Spinal cord (tissue), 10 donors: ENCODE results near the gene EPHB2. TPM values are rescaled to one million over a fixed set of nuclear protein-coding genes. Genes with fewer than 3 reads are reported as not detected.

Experiments
- DNase-seq, 6 donors: peaks; one replicate each; pipeline versions ENCODE4 v3.0.0 to v3.0.0-alpha.2; 2013 to 2015; ENCODE audit warnings: low spot score in 6 of 6, low read depth in 4 of 6
- H3K27ac ChIP-seq: one replicate; pipeline ENCODE4 v1.5.1; 2013; ENCODE audit warnings: low read depth, low read length, control low read depth
- H3K27me3 ChIP-seq: one replicate; pipeline ENCODE4 v1.6.1; 2013; ENCODE audit warnings: low read length; ENCODE audit not compliant: control insufficient read depth, insufficient read depth
- H3K36me3 ChIP-seq: one replicate; pipeline ENCODE4 v1.6.1; 2013; ENCODE audit warnings: low read length; ENCODE audit not compliant: control insufficient read depth, insufficient read depth
- H3K4me1 ChIP-seq: one replicate; pipeline ENCODE4 v1.6.1; 2013; ENCODE audit warnings: low read length; ENCODE audit not compliant: control insufficient read depth, insufficient read depth
- H3K4me3 ChIP-seq: one replicate; pipeline ENCODE4 v1.5.1; 2013; ENCODE audit warnings: low read depth, low read length, control low read depth
- H3K9me3 ChIP-seq: one replicate; pipeline ENCODE4 v1.6.1; 2013; ENCODE audit warnings: low read length; ENCODE audit not compliant: control insufficient read depth, insufficient read depth
- WGBS: methylation state at CpG from one replicate; pipeline ENCODE4 v1.1.5; 2013; ENCODE audit warnings: missing lambda C conversion rate; ENCODE audit not compliant: insufficient coverage; 5-methylcytosine and 5-hydroxymethylcytosine counted together
- polyA plus RNA-seq, 2 donors: library from polyadenylated mRNA; unstranded; fragments of 120-200 nt; gene quantifications; one replicate each; pipeline ENCODE4 v1.2.1, GENCODE V29; 2013; ENCODE audit not compliant: insufficient read length in 2 of 2
- total RNA-seq, 2 donors: library from RNA; depleted of rRNA in 1 of 2; stranded (reverse); fragments of 120-200 nt in 1 of 2; fragments of >200 nt in 1 of 2; gene quantifications; one replicate each; pipeline versions ENCODE4 v1.2.3 to v1.2.4, GENCODE V29; 2013 to 2014
- donor health status: healthy.

EPHB2 gene
- total and polyA plus RNA-seq, 4 donors, result 22.2 to 44.4 (median 33.3) TPM

DNA sequence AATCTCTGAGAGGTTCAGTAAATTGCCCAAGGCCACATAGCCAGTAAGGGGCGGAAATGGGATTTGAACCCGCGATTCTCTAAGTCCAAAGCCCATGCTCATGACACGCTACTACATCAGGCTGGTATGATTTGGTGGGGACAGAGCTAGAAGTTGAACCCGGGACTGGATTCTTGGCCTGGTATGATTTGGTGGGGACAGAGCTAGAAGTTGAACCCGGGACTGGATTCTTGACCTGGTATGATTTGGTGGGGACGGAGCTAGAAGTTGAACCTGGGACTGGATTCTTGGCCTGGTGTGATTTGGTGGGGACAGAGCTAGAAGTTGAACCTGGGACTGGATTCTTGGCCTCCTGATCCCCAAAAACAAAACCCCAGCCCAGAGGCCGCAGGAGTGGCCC lies 23.0 kb downstream of the EPHB2 start:
- Histone ChIP-seq H3K4me3 (no peak overlapping the region), H3K27ac (no peak overlapping the region), H3K9me3 (no peaks in the 10 kb centered on the region), H3K4me1 (peaks cover 35% of the 10 kb centered on the region), H3K27me3 (no peaks in the 10 kb centered on the region), H3K36me3 (peaks cover 12% of the 10 kb centered on the region)
- DNase-seq, result no peak
- 94% methylated on average over 8 of the region's 8 CpGs for WGBS

DNA sequence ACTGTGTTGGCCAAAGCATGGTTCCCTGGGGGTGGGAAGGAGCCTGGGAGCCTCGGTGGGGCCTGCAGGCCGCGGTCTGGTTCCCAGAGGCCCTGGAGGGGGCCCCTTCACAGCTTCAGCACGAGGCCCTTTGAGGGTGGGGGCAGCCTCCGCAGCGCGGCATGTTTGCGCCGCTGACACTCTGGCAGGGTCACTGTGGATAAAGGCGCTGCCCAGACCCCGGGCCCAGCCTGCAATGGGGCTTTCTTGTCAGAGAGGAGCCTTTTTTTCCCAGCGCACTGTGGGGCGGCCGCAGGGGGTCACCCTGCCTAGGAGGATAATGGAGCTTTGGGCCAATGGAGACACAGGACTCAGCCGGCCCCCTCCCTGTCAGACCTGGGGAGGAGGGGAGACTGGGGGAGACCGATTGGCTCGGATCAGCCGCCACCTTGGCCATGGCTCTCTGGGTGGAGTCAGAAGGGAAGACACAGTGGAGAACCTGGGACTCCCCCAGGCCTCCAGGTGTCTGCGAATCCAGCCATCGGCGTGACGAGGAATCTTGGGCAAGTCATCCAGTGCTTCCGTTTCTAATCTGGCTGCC lies 26.0 kb downstream of the EPHB2 start:
- peak in 2 of 6 donors; percentile 16 to 22 for DNase-seq
- Histone ChIP-seq H3K4me3 (no peak overlapping the region), H3K4me1 (peaks cover 37% of the 10 kb centered on the region), H3K36me3 (peaks cover 11% of the 10 kb centered on the region), H3K27ac (peak overlapping the region; percentile 57), H3K27me3 (no peaks in the 10 kb centered on the region), H3K9me3 (no peaks in the 10 kb centered on the region)
- WGBS, result 38% methylated on average over 22 of the region's 23 CpGs

DNA sequence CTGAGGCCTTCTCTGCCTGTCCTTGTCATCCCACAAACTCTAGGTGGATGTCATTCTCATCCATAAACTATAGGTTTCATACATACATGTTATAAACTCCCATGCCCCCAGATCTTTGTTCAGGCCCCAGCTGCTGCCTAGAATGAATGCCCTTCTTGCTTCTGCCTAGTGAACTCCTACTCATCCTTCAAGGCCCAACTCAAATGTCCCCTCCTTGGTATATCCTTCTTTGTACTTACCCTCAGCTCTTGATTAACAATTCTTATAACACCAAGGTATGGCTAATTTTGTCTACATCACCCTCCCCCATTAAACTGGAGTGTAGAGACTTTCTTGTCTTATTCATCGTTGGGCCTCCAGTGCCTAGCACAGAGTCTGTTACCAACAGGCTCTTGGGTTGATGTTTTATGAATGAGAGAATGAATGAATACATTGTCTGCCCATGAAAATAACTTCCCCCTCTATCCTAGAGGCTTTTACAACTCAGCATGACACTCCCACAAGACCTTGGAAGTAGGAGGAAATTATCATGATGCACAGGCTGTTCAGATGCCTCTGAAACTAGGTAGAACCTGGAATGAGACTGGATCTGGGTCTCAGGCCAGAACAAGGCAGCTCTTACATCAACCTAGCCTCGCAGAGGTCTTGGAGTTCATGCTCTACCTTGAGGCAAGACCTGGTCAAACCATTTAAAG lies 26.9 kb downstream of the EPHB2 start:
- H3K27ac ChIP-seq, result no peak overlapping the region
- peaks cover 31% of the 10 kb centered on the region for H3K4me1 ChIP-seq
- no CpG with 5 or more reads among the region's 2 CpGs for WGBS
- no peaks in the 10 kb centered on the region for H3K27me3 ChIP-seq
- no peak for DNase-seq
- no peaks in the 10 kb centered on the region for H3K9me3 ChIP-seq
- peaks cover 11% of the 10 kb centered on the region for H3K36me3 ChIP-seq
- no peak overlapping the region for H3K4me3 ChIP-seq

DNA sequence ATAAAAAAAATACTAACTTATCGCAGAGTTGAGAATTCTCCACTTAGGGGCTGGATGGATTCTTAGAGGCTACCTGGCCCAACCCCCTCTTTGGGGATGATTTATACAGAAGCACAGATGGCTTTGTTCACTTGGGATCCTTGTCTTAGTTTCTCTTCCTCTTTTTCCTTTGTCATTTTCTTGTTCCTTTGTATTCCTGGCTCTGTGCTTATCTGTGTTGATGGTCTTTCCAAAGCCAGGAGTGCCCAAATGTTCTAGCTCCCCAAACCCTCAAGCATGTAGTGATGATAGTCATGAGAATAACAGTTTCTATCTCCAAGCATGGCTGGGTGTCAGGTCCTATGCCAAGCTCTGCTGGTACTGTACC lies 27.4 kb downstream of the EPHB2 start:
- no peaks in the 10 kb centered on the region for H3K27me3 ChIP-seq
- H3K4me1 ChIP-seq, result peaks cover 31% of the 10 kb centered on the region
- no peaks in the 10 kb centered on the region for H3K9me3 ChIP-seq
- no peak for DNase-seq
- no peak overlapping the region for H3K27ac ChIP-seq
- no peak overlapping the region for H3K4me3 ChIP-seq
- no CpG with 5 or more reads among the region's 1 CpG for whole genome bisulfite sequencing
- H3K36me3 ChIP-seq, result peaks cover 11% of the 10 kb centered on the region

DNA sequence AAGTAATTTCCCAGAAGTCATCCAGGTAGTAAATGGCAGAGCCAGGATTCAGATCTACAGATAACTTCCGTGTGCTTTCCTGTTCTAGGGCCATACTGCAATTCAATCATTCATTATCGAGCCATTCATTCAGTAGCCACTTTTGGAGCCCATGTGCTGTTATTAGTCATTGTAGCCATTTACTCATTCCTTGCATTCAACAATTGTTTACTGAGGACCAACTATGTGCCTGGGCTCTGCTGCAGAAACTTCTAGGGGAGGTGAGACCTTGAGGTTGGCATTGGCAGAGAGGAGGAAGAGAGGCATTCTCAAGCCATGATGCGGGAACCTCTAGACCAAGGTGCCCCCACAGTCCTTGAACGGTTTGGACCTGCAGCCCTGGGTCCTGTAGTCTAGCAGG lies 27.9 kb downstream of the EPHB2 start:
- no peak for DNase-seq
- no peaks in the 10 kb centered on the region for H3K27me3 ChIP-seq
- H3K27ac ChIP-seq, result no peak overlapping the region
- peaks cover 11% of the 10 kb centered on the region for H3K36me3 ChIP-seq
- H3K4me1 ChIP-seq, result peaks cover 31% of the 10 kb centered on the region
- H3K9me3 ChIP-seq, result no peaks in the 10 kb centered on the region
- 93% methylated on average over 3 of the region's 4 CpGs for WGBS
- no peak overlapping the region for H3K4me3 ChIP-seq

DNA sequence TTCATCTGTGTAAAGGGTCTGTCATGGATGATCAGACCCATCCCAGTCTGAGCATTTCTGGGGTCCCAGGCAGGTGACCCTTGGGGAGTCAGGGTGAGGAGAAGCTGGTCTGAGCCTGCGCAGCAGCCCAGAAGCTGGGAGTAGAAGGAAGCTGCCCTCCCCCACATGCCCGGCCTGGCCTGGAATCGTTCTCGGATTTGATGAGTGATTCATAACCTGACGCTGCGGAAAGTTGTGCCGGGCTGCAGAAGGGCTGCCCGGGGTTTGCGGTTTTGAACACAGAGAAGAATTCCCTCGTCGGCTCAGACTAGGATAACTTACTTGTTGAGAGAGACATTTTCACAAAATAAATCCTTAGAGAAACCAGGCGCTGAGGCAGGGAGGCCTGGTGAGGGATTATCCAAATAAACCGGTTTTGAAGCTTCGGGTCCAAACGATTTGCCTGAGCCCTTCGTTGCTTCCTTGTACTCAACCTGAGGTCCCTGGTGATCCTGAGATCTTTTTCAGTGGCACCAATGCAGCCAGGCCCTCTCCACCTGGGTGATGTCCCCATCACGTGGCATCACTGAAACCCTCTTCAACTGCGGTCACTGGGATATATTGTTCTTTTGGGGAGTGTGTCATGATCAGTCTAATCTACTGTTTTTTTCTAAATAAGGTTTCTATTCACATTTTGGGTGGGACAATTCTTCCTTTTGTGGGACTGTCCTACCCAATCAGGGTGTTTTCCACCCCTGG lies 29.2 kb downstream of the EPHB2 start:
- H3K4me1 ChIP-seq, result peaks cover 27% of the 10 kb centered on the region
- peaks cover 8% of the 10 kb centered on the region for H3K36me3 ChIP-seq
- WGBS, result 65% methylated on average over 13 of the region's 18 CpGs
- H3K27ac ChIP-seq, result no peak overlapping the region
- DNase-seq, result no peak
- no peak overlapping the region for H3K4me3 ChIP-seq
- no peaks in the 10 kb centered on the region for H3K27me3 ChIP-seq
- H3K9me3 ChIP-seq, result no peaks in the 10 kb centered on the region

DNA sequence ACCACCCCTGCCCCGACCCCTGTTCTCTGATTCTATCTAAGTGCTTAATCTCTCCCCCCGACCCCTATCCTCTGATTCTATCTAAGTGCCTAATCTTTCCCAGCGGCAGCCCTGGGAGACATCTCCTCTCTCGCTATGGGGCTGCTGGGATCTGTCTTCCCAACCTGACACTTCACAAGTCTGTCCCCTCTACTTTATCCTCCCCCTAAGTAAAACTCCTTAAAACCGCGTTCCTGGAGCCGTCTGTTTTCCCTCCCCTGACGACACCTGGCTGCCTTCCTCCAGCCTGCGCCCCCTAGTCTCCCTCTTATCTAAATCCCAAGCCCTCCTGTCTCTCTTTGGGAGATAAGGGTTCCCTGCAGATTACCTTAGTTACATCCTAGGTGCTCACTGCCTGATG lies 30.5 kb downstream of the EPHB2 start:
- Histone ChIP-seq H3K27ac (no peak overlapping the region), H3K27me3 (no peaks in the 10 kb centered on the region), H3K4me3 (no peak overlapping the region), H3K36me3 (peaks cover 8% of the 10 kb centered on the region), H3K9me3 (no peaks in the 10 kb centered on the region), H3K4me1 (peaks cover 24% of the 10 kb centered on the region)
- 75% methylated on average over 8 of the region's 9 CpGs for WGBS
- no peak for DNase-seq

DNA sequence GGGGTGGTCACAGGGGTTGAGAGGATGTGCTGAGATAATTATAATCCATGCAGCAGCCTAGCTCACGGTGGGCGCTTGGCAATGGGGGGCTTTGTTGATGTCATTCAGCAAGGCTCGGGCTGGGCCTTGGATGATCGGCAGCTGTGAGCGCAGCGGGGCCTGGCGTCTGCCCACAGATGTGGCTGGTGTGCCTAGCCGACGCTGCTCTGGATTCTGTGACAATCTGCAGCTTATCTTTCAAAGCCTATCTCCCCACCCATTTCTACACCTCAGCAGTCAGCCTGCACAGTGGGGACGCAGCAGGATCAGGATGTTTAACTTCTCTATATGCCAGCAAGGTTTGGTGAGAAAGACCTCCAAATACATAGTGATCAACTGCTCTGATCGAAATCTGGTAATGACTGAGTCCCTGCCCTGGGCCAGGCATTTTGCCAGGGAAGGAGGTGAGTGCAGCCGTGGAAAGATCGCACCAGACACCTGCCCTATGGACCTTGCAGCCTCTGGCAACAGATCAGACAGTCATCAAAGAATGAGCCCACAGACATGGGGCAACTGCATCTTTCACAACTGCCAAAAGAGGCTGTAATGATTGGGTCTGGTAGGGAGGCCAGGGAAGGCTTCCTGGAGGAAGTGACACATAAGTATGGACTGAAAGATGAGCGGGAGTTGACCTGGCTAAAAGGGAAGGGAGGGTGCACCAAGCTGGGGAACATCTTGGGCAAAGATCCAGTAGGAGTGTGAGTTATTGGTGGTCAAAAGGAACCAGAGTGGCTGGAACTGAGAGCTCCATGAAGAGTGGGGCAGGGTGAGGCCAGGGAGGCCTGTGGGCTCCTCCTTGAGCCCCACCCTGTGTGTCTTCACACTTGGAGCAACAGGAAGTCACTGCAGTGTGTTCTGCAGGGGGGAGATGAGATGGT lies 35.3 kb downstream of the EPHB2 start:
- H3K4me1 ChIP-seq, result peaks cover under 1% of the 10 kb centered on the region
- no peak for DNase-seq
- H3K27ac ChIP-seq, result no peak overlapping the region

DNA sequence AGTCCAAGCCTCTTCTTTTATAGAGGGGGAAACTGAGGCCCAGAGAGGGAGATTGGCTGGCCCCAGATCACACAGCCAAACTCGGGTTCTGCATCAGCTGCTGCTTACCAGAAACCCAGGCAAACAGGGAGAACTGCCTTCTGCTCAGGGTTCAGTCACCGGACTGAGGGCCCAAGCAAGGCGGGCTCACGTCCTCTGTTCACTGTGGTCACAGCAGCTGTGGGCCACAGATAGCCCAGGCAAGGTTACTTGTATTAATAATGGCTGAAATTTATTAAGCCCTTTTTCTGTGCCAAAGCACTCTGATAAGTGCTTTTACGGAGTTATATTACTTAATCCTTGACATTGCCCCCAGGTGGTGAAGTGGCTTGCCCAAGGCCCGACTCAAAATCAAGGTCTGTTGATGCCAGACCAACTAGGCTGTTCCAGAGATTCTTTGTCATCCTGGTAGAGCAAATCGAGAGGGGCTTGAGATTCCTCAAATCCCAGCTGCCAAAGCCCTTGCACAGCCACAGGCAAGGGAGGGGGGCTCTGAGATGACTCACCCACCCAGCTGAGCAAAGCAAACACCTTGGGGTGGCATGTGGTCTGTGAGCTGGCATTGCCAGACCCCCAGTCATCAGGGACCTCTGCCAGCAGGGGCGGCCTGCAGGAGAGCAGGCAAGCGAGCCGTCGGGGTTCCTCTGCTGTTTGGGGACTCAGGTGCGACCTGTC lies 36.5 kb downstream of the EPHB2 start:
- Histone ChIP-seq H3K4me1 (no peaks in the 10 kb centered on the region), H3K27me3 (no peaks in the 10 kb centered on the region), H3K27ac (no peak overlapping the region), H3K36me3 (peaks cover 6% of the 10 kb centered on the region), H3K9me3 (no peaks in the 10 kb centered on the region), H3K4me3 (no peak overlapping the region)
- WGBS, result 87% methylated on average over 12 of the region's 12 CpGs
- no peak for DNase-seq

More for the DNA sequence above, 35.3 kb downstream of the EPHB2 start:
- H3K36me3 ChIP-seq, result peaks cover 3% of the 10 kb centered on the region
- no peak overlapping the region for H3K4me3 ChIP-seq
- H3K9me3 ChIP-seq, result no peaks in the 10 kb centered on the region
- 67% methylated on average over 13 of the region's 14 CpGs for WGBS
- H3K27me3 ChIP-seq, result no peaks in the 10 kb centered on the region
